Endometrial microvascular endothelial cells (primary cell): ENCODE measurements around the gene EPS8L1. TPM values are rescaled to one million over a fixed set of nuclear protein-coding genes. Genes with fewer than 3 reads are reported as not detected.

Source experiments
- in situ Hi-C: cut with HindIII; loops from 2 replicates; pipeline ENCODE4 v1.10.0; 2017; ENCODE audit warnings: low sequenced_read_pairs, low pct_unique_long_range_greater_than_20kb; ENCODE audit errors: inconsistent ontology term
- total RNA-seq: library from RNA; depleted of rRNA; stranded (reverse); fragments of >200 nt; gene quantifications from one replicate; pipeline ENCODE4 v1.2.3, GENCODE V29; 2015; ENCODE audit errors: inconsistent ontology term

Gene EPS8L1
- total RNA-seq, 1 donor from 2014 or later = 4.7 TPM

- in situ Hi-C loops = no loop called here
These were observed 13.8 kb downstream of the EPS8L1 start for GRCh38 chr19:55089342-55089944.

GRCh38 chr19:55090564-55090963, 14.9 kb downstream of the EPS8L1 start:
- in situ Hi-C loops = no loop called here

- in situ Hi-C loops = no loop called here
These were observed 15.6 kb downstream of the EPS8L1 start for GRCh38 chr19:55091126-55091910.

GRCh38 chr19:55091955-55092354, 16.3 kb downstream of the EPS8L1 start:
- in situ Hi-C loops = no loop called here

- in situ Hi-C loops = no loop called here
These were observed 17.0 kb downstream of the EPS8L1 start for GRCh38 chr19:55092423-55093318.

GRCh38 chr19:55094456-55095259, 19.0 kb downstream of the EPS8L1 start:
- in situ Hi-C loops = no loop called here

GRCh38 chr19:55095260-55096060, 19.8 kb downstream of the EPS8L1 start:
- in situ Hi-C loops = no loop called here

GRCh38 chr19:55096061-55096701, 20.5 kb downstream of the EPS8L1 start:
- in situ Hi-C loops = no loop called here

GRCh38 chr19:55097864-55098715, 22.4 kb downstream of the EPS8L1 start:
- in situ Hi-C loops = no loop called here

- in situ Hi-C loops = no loop called here
These were observed 23.3 kb downstream of the EPS8L1 start for GRCh38 chr19:55098716-55099556.

- in situ Hi-C loops = no loop called here
These were observed 24.2 kb downstream of the EPS8L1 start for GRCh38 chr19:55099557-55100506.

- in situ Hi-C loops = no loop called here
These were observed 25.6 kb downstream of the EPS8L1 start for GRCh38 chr19:55101261-55101660.

- in situ Hi-C loops = no loop called here
These were observed 27.5 kb downstream of the EPS8L1 start for GRCh38 chr19:55103190-55103589.

GRCh38 chr19:55105237-55105636, 29.6 kb downstream of the EPS8L1 start:
- in situ Hi-C loops = no loop called here

- in situ Hi-C loops = no loop called here
These were observed 30.9 kb downstream of the EPS8L1 start for GRCh38 chr19:55106591-55106990.
